WTC11 (cell line): Measurements from ENCODE around the gene TMC8.

Source experiments
- EMX1 ChIP-seq: fragments of 250-450 bp; sonication (Bioruptor Pico); IDR thresholded peaks from 2 replicates; pipeline ENCODE4 v1.8.0; 2021; ENCODE audit warnings: mild to moderate bottlenecking
- ETV6 ChIP-seq: sonication (generic); formaldehyde crosslinking; IDR thresholded peaks from 2 replicates; pipeline ENCODE4 v1.8.1; 2022; ENCODE audit warnings: mild to moderate bottlenecking, missing genetic modification reagents
- FOXK1 ChIP-seq: sonication (generic); formaldehyde crosslinking; IDR thresholded peaks from 2 replicates; pipeline ENCODE4 v1.8.0; 2022; ENCODE audit warnings: mild to moderate bottlenecking, moderate library complexity, missing genetic modification reagents
- JUN ChIP-seq: sonication (generic); formaldehyde crosslinking; IDR thresholded peaks from 2 replicates; pipeline ENCODE4 v1.8.0; 2023; ENCODE audit warnings: mild to moderate bottlenecking, missing genetic modification reagents
- NFYB ChIP-seq: sonication (generic); formaldehyde crosslinking; conservative IDR thresholded peaks from 2 replicates; pipeline ENCODE4 v1.8.0; 2022; ENCODE audit warnings: low read depth, missing genetic modification reagents
- NR2C2 ChIP-seq: sonication (generic); formaldehyde crosslinking; IDR thresholded peaks from 2 replicates; pipeline ENCODE4 v1.8.0; 2022; ENCODE audit warnings: mild to moderate bottlenecking, missing genetic modification reagents
- PRRX2 ChIP-seq: fragments of 250-450 bp; sonication (Bioruptor Pico); IDR thresholded peaks from 2 replicates; pipeline ENCODE4 v1.8.0; 2021; ENCODE audit warnings: mild to moderate bottlenecking
- SMAD3 ChIP-seq: sonication (generic); formaldehyde crosslinking; IDR thresholded peaks from 2 replicates; pipeline ENCODE4 v1.8.0; 2022; ENCODE audit warnings: missing genetic modification reagents, mild to moderate bottlenecking, borderline replicate concordance
- ZNF532 ChIP-seq: fragments of 250-450 bp; sonication (Bioruptor Pico); IDR thresholded peaks from 2 replicates; pipeline ENCODE4 v1.9.0; 2021; ENCODE audit warnings: mild to moderate bottlenecking, borderline replicate concordance
- TF ChIP-seq, protein P1 (sequence below): sonication (generic); formaldehyde crosslinking; IDR thresholded peaks from 2 replicates; pipeline ENCODE4 v1.8.0; 2022; ENCODE audit warnings: mild to moderate bottlenecking, missing genetic modification reagents
- TF ChIP-seq, protein P2 (sequence below): fragments of 250-450 bp; sonication (Bioruptor Pico); conservative IDR thresholded peaks from 2 replicates; pipeline ENCODE4 v1.9.0; 2021; ENCODE audit warnings: mild to moderate bottlenecking
- TF ChIP-seq, protein P3 (sequence below): fragments of 200-600 bp; IDR thresholded peaks from 2 replicates; pipeline ENCODE4 v1.8.0; 2022; ENCODE audit warnings: antibody characterized with exemption

- TF ChIP-seq NR2C2 (CRISPR knock-in tag): no peak
- TF ChIP-seq, protein P1, sequence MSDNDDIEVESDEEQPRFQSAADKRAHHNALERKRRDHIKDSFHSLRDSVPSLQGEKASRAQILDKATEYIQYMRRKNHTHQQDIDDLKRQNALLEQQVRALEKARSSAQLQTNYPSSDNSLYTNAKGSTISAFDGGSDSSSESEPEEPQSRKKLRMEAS (CRISPR knock-in tag): no peak
- TF ChIP-seq, protein P2, sequence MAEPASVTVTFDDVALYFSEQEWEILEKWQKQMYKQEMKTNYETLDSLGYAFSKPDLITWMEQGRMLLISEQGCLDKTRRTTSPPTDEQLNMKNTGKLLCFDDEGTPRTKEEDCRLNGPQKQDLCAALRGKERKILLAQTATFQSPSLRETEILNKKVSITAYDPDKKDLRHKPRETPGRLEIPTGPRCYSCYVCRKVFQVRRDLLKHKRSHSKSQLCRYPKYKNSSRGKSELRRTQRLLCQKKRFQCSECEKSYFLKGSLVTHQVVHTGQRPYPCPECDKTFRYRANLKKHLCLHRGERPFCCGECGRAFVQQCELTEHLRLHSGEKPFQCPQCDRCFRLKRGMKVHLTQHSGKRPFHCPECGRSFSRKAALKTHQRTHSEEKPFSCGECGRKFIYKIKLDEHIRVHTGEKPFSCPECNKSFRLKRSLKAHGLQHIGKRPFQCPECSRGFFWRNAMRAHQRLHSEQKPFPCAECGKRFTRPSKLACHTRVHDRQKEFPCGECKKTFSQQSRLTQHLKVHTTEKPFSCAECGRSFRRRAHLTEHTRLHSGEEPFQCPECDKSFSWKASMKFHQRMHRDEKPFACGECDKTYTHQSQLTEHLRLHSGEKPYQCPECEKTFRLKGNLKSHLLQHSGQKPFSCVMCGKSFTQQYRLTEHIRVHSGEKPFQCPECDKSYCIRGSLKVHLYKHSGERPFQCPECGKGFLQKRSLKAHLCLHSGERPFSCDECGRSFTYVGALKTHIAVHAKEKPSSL (CRISPR knock-in tag): no peak
- TF ChIP-seq EMX1 (CRISPR knock-in tag): no peak
- TF ChIP-seq NFYB (CRISPR knock-in tag): no peak
- TF ChIP-seq JUN: no peak
- TF ChIP-seq PRRX2: no peak
- TF ChIP-seq FOXK1: no peak
- TF ChIP-seq, protein P3, sequence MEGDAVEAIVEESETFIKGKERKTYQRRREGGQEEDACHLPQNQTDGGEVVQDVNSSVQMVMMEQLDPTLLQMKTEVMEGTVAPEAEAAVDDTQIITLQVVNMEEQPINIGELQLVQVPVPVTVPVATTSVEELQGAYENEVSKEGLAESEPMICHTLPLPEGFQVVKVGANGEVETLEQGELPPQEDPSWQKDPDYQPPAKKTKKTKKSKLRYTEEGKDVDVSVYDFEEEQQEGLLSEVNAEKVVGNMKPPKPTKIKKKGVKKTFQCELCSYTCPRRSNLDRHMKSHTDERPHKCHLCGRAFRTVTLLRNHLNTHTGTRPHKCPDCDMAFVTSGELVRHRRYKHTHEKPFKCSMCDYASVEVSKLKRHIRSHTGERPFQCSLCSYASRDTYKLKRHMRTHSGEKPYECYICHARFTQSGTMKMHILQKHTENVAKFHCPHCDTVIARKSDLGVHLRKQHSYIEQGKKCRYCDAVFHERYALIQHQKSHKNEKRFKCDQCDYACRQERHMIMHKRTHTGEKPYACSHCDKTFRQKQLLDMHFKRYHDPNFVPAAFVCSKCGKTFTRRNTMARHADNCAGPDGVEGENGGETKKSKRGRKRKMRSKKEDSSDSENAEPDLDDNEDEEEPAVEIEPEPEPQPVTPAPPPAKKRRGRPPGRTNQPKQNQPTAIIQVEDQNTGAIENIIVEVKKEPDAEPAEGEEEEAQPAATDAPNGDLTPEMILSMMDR: no peak
- TF ChIP-seq ZNF532: no peak
- no peak for TF ChIP-seq SMAD3 (CRISPR knock-in tag)
- no peak for TF ChIP-seq ETV6
Measured at GRCh38 chr17:78175643-78175981, 45.0 kb downstream of the TMC8 start.
